Stimulated activated memory B cell treated with anti-CD40 and anti-IgM and Interleukin-4, amounts not matched to agents 10 μg/mL and 1 μg/mL and 100 μg/mL, for 72 hours (primary cell): ENCODE results near the gene COPB2.
"Not testable (repeated sequence)": the region's sequence is repeated elsewhere in the genome, so short reads cannot be mapped to it uniquely, and the experiment has no call there.

Source experiments
- ATAC-seq: fragments of 150-1000 bp; cut with Tn5 transposase; 2 replicates; pipeline ENCODE4 v1.10.0; 2021
- H3K27ac Mint-ChIP-seq: one replicate; pipeline ENCODE4 v1.8.0; 2022; ENCODE audit warnings: mild to moderate bottlenecking, mixed read lengths
- H3K27me3 Mint-ChIP-seq: one replicate; pipeline ENCODE4 v1.8.0; 2022; ENCODE audit warnings: mixed read lengths
- H3K36me3 Mint-ChIP-seq: one replicate; pipeline ENCODE4 v1.8.0; 2022; ENCODE audit warnings: mixed read lengths
- H3K4me1 Mint-ChIP-seq: one replicate; pipeline ENCODE4 v1.8.0; 2022; ENCODE audit warnings: mixed read lengths
- H3K4me3 Mint-ChIP-seq: one replicate; pipeline ENCODE4 v1.8.0; 2022; ENCODE audit warnings: mild to moderate bottlenecking, moderate library complexity, mixed read lengths
- H3K9me3 Mint-ChIP-seq: one replicate; pipeline ENCODE4 v1.8.0; 2022; ENCODE audit warnings: mixed read lengths

The COPB2 gene

GRCh38 chr3:139389552-139390368 is at the start of gene COPB2:
TSS of gene COPB2 (minus strand) at chr3:139389647. CDS start at chr3:139389550, 97 bp downstream.
- Mint-ChIP-seq H3K4me3 (peak within 1 kb of the TSS; percentile 80), H3K36me3 (no peaks in the 10 kb centered on the region), H3K9me3 (no peaks in the 10 kb centered on the region), H3K27me3 (no peaks in the 10 kb centered on the region), H3K27ac (peak within 1 kb of the TSS; percentile 85), H3K4me1 (peaks cover 34% of the 10 kb centered on the region)
- peak; percentile 99 for ATAC-seq

- H3K27me3 Mint-ChIP-seq = no peaks in the 10 kb centered on the region
- peaks cover 32% of the 10 kb centered on the region for H3K36me3 Mint-ChIP-seq
- no peak overlapping the region for H3K27ac Mint-ChIP-seq
- no peaks in the 10 kb centered on the region for H3K4me1 Mint-ChIP-seq
- H3K4me3 Mint-ChIP-seq = no peak overlapping the region
- ATAC-seq = no peak
- H3K9me3 Mint-ChIP-seq = no peaks in the 10 kb centered on the region
These were observed 45.4 kb upstream of the COPB2 start for GRCh38 chr3:139434764-139435307.

DNA sequence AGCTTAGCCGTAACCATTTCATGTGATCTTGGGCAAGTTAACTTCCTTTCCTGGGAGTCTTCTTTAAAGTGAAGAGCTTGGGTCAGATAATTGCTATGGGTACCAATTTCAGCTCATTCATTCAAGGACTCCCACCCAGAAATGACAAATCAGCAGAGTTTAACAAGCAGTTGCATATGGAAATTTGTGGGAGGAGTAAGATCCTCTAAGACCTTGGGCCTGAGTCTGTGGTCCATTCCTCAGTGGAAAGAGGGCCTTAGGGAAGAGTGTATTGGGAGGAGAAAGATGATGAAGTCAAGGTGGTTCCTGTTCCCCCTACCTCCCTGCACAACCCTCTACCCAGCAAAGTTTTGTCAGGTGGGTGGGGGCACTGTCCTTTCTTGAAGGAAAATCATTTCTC is 44.8 kb upstream of the COPB2 start:
- Mint-ChIP-seq H3K27ac (no peak overlapping the region), H3K9me3 (no peaks in the 10 kb centered on the region), H3K4me1 (no peaks in the 10 kb centered on the region), H3K27me3 (no peaks in the 10 kb centered on the region), H3K4me3 (no peak overlapping the region), H3K36me3 (peaks cover 32% of the 10 kb centered on the region)
- no peak for ATAC-seq

DNA sequence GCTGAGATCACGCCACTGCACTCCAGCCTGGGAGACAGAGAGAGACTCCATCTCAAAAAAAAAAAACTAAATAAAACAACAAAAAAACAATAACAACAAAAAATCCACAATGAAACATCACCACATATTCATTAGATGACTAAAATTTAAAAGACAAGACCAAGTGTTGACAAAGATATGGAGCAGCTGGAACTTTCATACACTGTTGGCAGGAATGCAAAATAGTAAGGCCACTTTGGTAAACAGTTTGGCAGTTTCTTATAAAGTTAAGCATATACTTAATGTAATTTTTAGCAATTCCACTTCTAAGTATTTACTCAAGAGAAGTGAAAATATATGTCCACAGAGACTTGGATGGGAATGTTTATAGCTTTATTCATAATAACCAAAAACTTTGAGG is 43.6 kb upstream of the COPB2 start:
- H3K4me3 Mint-ChIP-seq = no peak overlapping the region
- H3K27ac Mint-ChIP-seq = no peak overlapping the region
- ATAC-seq = no peak
- H3K36me3 Mint-ChIP-seq = peaks cover 32% of the 10 kb centered on the region
- H3K9me3 Mint-ChIP-seq = no peaks in the 10 kb centered on the region
- H3K4me1 Mint-ChIP-seq = no peaks in the 10 kb centered on the region
- no peaks in the 10 kb centered on the region for H3K27me3 Mint-ChIP-seq

DNA sequence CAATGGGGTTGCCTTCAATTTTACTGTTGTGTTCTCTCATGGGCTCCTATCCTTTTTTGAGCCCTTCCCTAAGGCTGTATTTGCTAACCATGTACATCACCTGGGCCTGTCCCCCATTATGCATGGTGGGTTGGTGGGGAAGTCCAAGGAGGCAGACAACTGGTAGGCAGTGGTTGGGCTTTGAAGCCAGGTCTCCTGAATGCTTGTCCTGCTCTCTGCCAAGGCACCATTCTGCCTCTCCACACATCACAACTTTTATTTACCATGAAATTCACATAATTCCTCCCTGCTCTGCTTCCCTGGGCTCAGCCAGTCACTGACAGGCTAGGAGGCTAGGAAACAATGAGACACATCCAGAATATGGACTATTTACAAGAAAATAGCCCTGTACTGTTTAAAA is 41.0 kb upstream of the COPB2 start:
- Mint-ChIP-seq H3K9me3 (no peaks in the 10 kb centered on the region), H3K4me3 (no peak overlapping the region), H3K27me3 (no peaks in the 10 kb centered on the region), H3K27ac (no peak overlapping the region), H3K36me3 (peaks cover 25% of the 10 kb centered on the region), H3K4me1 (peaks cover 6% of the 10 kb centered on the region)
- ATAC-seq = no peak

GRCh38 chr3:139427283-139428060 is 38.0 kb upstream of the COPB2 start:
- Mint-ChIP-seq H3K36me3 (peaks cover 29% of the 10 kb centered on the region), H3K27ac (no peak overlapping the region), H3K4me1 (peaks cover 6% of the 10 kb centered on the region), H3K27me3 (no peaks in the 10 kb centered on the region), H3K9me3 (no peaks in the 10 kb centered on the region), H3K4me3 (no peak overlapping the region)
- ATAC-seq = no peak

GRCh38 chr3:139425745-139426400 is 36.4 kb upstream of the COPB2 start:
- Mint-ChIP-seq H3K27me3 (no peaks in the 10 kb centered on the region), H3K4me3 (no peak overlapping the region), H3K36me3 (peaks cover 31% of the 10 kb centered on the region), H3K4me1 (peaks cover 6% of the 10 kb centered on the region), H3K9me3 (no peaks in the 10 kb centered on the region), H3K27ac (no peak overlapping the region)
- no peak for ATAC-seq

DNA sequence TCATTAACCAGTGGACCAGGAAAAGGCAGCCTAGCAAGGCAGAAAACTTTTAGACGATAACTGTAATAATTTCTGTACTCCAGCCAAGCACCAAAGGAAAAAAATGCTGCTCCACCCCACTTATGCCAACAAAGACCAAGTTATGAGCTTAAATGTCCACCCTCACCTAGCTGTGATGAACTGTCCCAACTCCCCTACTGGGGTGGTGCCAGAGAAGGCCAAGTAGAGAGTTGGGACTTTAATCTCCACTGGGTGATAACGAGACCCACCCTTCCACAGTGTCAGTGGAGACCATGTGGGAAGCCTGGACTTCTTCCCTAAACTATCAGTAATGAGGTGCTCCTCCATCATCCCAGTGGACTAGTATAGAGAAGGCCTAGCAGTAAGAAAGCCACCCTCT is 33.8 kb upstream of the COPB2 start:
- ATAC-seq = no peak
- no peak overlapping the region for H3K27ac Mint-ChIP-seq
- peaks cover 6% of the 10 kb centered on the region for H3K4me1 Mint-ChIP-seq
- H3K9me3 Mint-ChIP-seq = no peaks in the 10 kb centered on the region
- no peaks in the 10 kb centered on the region for H3K27me3 Mint-ChIP-seq
- H3K36me3 Mint-ChIP-seq = peaks cover 31% of the 10 kb centered on the region
- H3K4me3 Mint-ChIP-seq = no peak overlapping the region

- Mint-ChIP-seq H3K36me3 (peaks cover 48% of the 10 kb centered on the region), H3K9me3 (peaks cover 3% of the 10 kb centered on the region), H3K27ac (no peak overlapping the region), H3K27me3 (no peaks in the 10 kb centered on the region), H3K4me3 (no peak overlapping the region), H3K4me1 (no peaks in the 10 kb centered on the region)
- no peak for ATAC-seq
These were observed 32.0 kb upstream of the COPB2 start for GRCh38 chr3:139421460-139421859.

- Mint-ChIP-seq H3K4me1 (no peaks in the 10 kb centered on the region), H3K9me3 (peaks cover 7% of the 10 kb centered on the region), H3K36me3 (peaks cover 52% of the 10 kb centered on the region), H3K27me3 (no peaks in the 10 kb centered on the region), H3K27ac (no peak overlapping the region), H3K4me3 (no peak overlapping the region)
- no peak for ATAC-seq
These were observed 31.6 kb upstream of the COPB2 start for GRCh38 chr3:139421040-139421439.

DNA sequence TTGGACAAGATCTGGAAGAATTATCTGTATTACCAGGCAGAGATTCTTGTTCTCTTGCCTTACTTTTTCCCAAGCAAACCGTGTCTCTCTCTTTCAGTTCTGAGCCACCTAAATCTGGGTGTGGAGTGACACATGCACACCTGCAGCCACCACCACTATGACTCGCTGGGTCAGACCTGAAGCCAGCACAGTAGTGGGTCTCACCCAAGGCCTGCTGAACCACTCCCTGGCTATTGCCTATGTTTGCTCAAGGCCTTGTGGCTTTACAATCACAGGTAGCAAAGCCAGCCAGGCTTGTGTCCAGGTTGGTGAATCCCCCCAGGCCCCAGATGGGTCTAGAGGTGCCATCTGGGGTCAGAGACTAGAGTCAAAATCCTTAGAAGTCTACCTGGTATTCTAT is 28.7 kb upstream of the COPB2 start:
- H3K27me3 Mint-ChIP-seq = no peaks in the 10 kb centered on the region
- peaks cover 8% of the 10 kb centered on the region for H3K4me1 Mint-ChIP-seq
- H3K4me3 Mint-ChIP-seq = no peak overlapping the region

DNA sequence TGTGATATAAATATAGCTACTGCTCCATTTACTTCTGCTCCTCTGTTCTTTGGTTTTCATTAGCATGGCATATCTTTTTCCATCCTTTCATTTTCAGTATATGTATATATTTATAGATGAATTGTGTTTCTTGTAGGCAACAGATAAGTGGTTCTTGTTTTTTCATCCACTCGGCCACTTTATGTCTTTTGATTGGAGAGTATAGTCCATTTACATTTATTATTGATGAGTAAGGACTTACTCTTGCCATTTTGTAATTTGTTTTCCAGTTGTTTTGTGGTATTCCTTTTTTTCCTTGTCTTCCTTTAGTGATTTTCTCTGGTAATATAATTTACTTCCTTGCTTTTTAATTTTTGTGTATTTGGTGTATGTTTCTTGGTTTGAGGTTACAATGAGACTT is 26.8 kb upstream of the COPB2 start:
- Mint-ChIP-seq H3K36me3 (peaks cover 62% of the 10 kb centered on the region), H3K4me1 (peaks cover 8% of the 10 kb centered on the region), H3K4me3 (no peak overlapping the region), H3K9me3 (peaks cover 39% of the 10 kb centered on the region), H3K27ac (no peak overlapping the region), H3K27me3 (no peaks in the 10 kb centered on the region)
- ATAC-seq = no peak

More for the DNA sequence above, 28.7 kb upstream of the COPB2 start:
- ATAC-seq = no peak
- peaks cover 62% of the 10 kb centered on the region for H3K36me3 Mint-ChIP-seq
- peaks cover 28% of the 10 kb centered on the region for H3K9me3 Mint-ChIP-seq
- no peak overlapping the region for H3K27ac Mint-ChIP-seq

GRCh38 chr3:139414608-139415224 is 25.3 kb upstream of the COPB2 start:
- peaks cover 61% of the 10 kb centered on the region for H3K36me3 Mint-ChIP-seq
- H3K27me3 Mint-ChIP-seq = no peaks in the 10 kb centered on the region
- H3K4me1 Mint-ChIP-seq = peaks cover 8% of the 10 kb centered on the region
- H3K4me3 Mint-ChIP-seq = no peak overlapping the region
- no peak for ATAC-seq
- no peak overlapping the region for H3K27ac Mint-ChIP-seq
- H3K9me3 Mint-ChIP-seq = peaks cover 44% of the 10 kb centered on the region

DNA sequence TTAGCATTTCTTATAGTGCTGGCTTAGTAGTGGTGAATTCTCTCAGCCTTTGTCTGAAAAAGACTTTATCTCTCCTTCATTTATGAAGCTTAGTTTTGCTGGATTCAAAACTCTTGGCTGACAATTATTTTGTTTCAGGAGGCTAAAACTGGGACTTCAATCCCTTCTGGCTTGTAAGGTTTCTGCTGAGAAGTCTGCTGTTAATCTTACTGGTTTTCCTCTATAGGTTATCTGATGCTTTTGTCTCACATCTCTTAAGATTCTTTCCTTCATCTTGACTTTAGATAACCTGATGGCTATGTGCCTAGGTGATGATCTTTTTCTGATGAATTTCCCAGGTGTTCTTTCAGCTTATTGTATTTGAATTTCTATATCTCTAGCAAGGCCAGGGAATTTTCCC is 23.4 kb upstream of the COPB2 start:
- not testable (repeated sequence) for ATAC-seq, H3K27ac Mint-ChIP-seq, H3K4me1 Mint-ChIP-seq, H3K27me3 Mint-ChIP-seq, H3K4me3 Mint-ChIP-seq
- peaks cover 58% of the 10 kb centered on the region for H3K36me3 Mint-ChIP-seq
- peaks cover 53% of the 10 kb centered on the region for H3K9me3 Mint-ChIP-seq

DNA sequence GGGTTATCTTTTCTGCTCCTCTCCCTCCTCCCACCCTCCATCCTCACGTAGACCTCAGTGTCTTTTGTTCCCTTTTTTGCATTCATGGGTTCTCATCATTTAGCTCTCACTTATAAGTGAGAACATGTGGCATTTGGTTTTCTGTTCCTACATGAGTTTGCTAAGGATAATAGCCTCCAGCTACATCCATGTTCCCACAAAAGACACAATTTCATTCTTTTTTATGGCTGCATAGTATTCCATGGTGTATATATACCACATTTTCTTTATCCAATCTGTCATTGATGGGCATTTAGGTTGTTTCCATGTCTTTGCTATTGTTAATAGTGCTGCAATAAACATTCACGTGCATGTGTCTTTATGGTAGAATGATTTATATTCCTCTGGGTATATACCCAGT is 11.7 kb upstream of the COPB2 start:
- Mint-ChIP-seq H3K36me3 (peaks cover 35% of the 10 kb centered on the region), H3K9me3 (peaks cover 17% of the 10 kb centered on the region)
- H3K27ac Mint-ChIP-seq, ATAC-seq, H3K4me1 Mint-ChIP-seq, H3K4me3 Mint-ChIP-seq, H3K27me3 Mint-ChIP-seq: not testable (repeated sequence)
